Measurements from ENCODE around the gene PKN3. TPM values are rescaled to one million over a fixed set of nuclear protein-coding genes. Genes with fewer than 3 reads are reported as not detected.

PKN3 gene
- total RNA-seq, 1 donor from 2014 or later, result 3.1 TPM

DNA sequence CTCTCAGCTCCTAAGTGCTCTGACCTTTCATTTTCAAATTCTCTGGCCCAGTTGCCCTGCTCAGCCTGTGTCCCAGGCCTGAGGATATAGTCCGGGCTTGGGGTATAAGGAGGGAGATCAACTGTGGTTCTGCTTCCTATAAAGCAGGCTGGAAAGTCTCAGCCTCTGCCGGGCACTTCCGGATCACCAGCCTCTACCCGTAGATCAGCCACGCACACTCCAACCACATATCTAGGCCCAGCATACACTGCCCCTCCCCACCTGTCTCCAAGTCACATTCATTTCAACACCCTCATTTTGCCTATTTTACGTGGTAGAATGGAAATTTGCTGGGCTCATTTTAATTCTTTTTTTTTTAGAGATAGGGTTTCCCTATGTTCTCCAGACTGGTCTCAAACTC is 66.3 kb downstream of the PKN3 start:
- H3K36me3 ChIP-seq (ENCODE audit: insufficient read depth, low read length), result no peaks in the 10 kb centered on the region
- Mint-ChIP-seq H3K4me1 (ENCODE audit: low read depth, unreplicated experiment) (peaks cover 7% of the 10 kb centered on the region), H3K27ac (ENCODE audit: unreplicated experiment) (no peak overlapping the region), H3K36me3 (ENCODE audit: low read depth, unreplicated experiment) (peaks cover 10% of the 10 kb centered on the region), H3K4me3 (ENCODE audit: unreplicated experiment) (no peak overlapping the region), H3K9me3 (ENCODE audit: unreplicated experiment) (no peaks in the 10 kb centered on the region), H3K27me3 (ENCODE audit: low read depth, unreplicated experiment) (no peaks in the 10 kb centered on the region)
- H4K20me1 ChIP-seq (ENCODE audit: insufficient read depth, low read length), result peaks cover 18% of the 10 kb centered on the region
- FAIRE-seq (no peak), DNase-seq (ENCODE audit: low read depth) (no peak)
- H3K4me1 ChIP-seq (ENCODE audit: insufficient read depth, low read length), result peaks cover 9% of the 10 kb centered on the region
- no peak overlapping the region for H3K9ac ChIP-seq (ENCODE audit: low read length)
- no peaks in the 10 kb centered on the region for H3K9me3 ChIP-seq (ENCODE audit: insufficient read depth, low read depth, low read length)
- no peak overlapping the region for H3K4me2 ChIP-seq (ENCODE audit: low read length)
- TF ChIP-seq, protein P1, sequence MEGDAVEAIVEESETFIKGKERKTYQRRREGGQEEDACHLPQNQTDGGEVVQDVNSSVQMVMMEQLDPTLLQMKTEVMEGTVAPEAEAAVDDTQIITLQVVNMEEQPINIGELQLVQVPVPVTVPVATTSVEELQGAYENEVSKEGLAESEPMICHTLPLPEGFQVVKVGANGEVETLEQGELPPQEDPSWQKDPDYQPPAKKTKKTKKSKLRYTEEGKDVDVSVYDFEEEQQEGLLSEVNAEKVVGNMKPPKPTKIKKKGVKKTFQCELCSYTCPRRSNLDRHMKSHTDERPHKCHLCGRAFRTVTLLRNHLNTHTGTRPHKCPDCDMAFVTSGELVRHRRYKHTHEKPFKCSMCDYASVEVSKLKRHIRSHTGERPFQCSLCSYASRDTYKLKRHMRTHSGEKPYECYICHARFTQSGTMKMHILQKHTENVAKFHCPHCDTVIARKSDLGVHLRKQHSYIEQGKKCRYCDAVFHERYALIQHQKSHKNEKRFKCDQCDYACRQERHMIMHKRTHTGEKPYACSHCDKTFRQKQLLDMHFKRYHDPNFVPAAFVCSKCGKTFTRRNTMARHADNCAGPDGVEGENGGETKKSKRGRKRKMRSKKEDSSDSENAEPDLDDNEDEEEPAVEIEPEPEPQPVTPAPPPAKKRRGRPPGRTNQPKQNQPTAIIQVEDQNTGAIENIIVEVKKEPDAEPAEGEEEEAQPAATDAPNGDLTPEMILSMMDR (IDR thresholded peaks at IDR 0.05; ENCODE audit: insufficient read depth, low read depth, low read length), result no peak
- no peak for TF ChIP-seq EZH2 (IDR thresholded peaks at IDR 0.05; ENCODE audit: insufficient read depth, low read length)
- H3K4me3 ChIP-seq (ENCODE audit: insufficient read depth, low read depth, low read length), result no peak overlapping the region
- H2AFZ ChIP-seq (ENCODE audit: low read depth, low read length), result no peak overlapping the region
- H3K79me2 ChIP-seq (ENCODE audit: insufficient read depth, low read length), result peaks cover 35% of the 10 kb centered on the region
- no peaks in the 10 kb centered on the region for H3K27me3 ChIP-seq (ENCODE audit: insufficient read depth, low read length)
- H3K27ac ChIP-seq (ENCODE audit: low read depth, low read length), result no peak overlapping the region

Other genes starting within 250 kb of the PKN3 start
- 26.2 and 28.1 TPM in 2 replicates for gene ODF2, start 246.5 kb upstream of the PKN3 start, total RNA-seq
- 15.0 and 17.5 TPM in 2 replicates for gene GLE1, start 197.8 kb upstream of the PKN3 start, total RNA-seq
- gene SPTAN1, start 149.9 kb upstream of the PKN3 start, total RNA-seq, result 523 and 604 TPM in 2 replicates
- 19.5 and 20.6 TPM in 2 replicates for gene DYNC2I2, start 45.7 kb upstream of the PKN3 start, total RNA-seq
- 361 and 397 TPM in 2 replicates for gene SET, start 13.3 kb upstream of the PKN3 start, total RNA-seq
- 21.8 and 23.7 TPM in 2 replicates for gene ZDHHC12, start 21.6 kb downstream of the PKN3 start, total RNA-seq
- 31.0 and 31.9 TPM in 2 replicates for gene ZER1, start 69.4 kb downstream of the PKN3 start, total RNA-seq
- gene TBC1D13, start 84.8 kb downstream of the PKN3 start, total RNA-seq, result 24.3 and 26.5 TPM in 2 replicates
- gene ENDOG, start 116.0 kb downstream of the PKN3 start, total RNA-seq, result 17.8 and 18.6 TPM in 2 replicates
- gene SPOUT1, start 127.3 kb downstream of the PKN3 start, total RNA-seq, result 19.5 and 24.6 TPM in 2 replicates
- gene KYAT1, start 179.4 kb downstream of the PKN3 start, total RNA-seq, result 9.3 and 10.1 TPM in 2 replicates
- 103 and 104 TPM in 2 replicates for gene LRRC8A, start 179.6 kb downstream of the PKN3 start, total RNA-seq
- 4.6 and 6.1 TPM in 2 replicates for gene PHYHD1, start 218.5 kb downstream of the PKN3 start, total RNA-seq
- 19.8 and 22.1 TPM in 2 replicates for gene DOLK, start 245.1 kb downstream of the PKN3 start, total RNA-seq
- gene NUP188, start 245.2 kb downstream of the PKN3 start, total RNA-seq, result 40.4 and 45.6 TPM in 2 replicates